Measurements from ENCODE around the gene TRIM7.

DNA sequence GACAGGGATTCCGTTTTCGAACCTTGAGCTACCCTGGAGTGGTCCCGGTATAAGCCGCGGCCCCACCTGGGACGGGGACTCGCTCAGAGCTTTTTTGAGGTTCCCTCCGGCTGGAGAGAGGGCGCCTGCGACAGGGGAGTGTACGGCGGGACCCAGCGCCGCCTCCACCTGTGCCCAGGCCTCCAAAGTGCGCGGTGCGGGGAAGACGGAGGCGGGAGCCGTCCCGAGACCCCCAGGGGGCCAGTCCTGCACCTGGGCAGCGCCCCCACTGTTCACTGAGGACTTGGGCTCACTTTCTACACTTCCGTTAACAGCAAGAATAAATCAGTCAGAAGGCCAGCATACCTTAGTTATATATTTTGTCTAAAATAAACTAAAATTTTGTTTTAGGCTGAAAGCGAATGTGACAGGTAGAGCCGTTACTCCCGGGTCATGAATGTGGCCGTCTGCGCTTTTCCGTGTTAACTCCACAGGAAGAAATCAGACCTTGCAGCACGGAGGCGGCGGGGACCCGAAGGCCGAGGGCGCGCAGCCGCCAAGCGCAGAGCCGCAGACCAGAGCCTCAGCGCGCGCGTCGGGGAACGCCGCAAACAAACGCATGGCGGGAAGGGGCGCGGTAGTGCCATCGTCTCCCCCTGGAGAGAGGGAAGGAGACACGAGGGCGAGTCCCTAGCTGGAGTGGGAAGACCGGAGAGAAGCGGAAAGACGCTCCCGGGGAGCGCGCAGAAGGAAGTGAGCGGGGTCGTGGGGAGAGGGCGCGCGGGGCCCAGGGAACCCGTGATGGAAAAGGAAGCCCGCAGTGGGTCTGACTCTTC lies 14.1 kb downstream of the TRIM7 start:
- TF ChIP-seq, protein P1, sequence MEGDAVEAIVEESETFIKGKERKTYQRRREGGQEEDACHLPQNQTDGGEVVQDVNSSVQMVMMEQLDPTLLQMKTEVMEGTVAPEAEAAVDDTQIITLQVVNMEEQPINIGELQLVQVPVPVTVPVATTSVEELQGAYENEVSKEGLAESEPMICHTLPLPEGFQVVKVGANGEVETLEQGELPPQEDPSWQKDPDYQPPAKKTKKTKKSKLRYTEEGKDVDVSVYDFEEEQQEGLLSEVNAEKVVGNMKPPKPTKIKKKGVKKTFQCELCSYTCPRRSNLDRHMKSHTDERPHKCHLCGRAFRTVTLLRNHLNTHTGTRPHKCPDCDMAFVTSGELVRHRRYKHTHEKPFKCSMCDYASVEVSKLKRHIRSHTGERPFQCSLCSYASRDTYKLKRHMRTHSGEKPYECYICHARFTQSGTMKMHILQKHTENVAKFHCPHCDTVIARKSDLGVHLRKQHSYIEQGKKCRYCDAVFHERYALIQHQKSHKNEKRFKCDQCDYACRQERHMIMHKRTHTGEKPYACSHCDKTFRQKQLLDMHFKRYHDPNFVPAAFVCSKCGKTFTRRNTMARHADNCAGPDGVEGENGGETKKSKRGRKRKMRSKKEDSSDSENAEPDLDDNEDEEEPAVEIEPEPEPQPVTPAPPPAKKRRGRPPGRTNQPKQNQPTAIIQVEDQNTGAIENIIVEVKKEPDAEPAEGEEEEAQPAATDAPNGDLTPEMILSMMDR (IDR thresholded peaks at IDR 0.05; ENCODE audit: low read depth, low read length, poor library complexity, severe bottlenecking), result peak; percentile 67
- no peak for TF ChIP-seq EZH2phosphoT487 (IDR thresholded peaks at IDR 0.05; ENCODE audit: borderline replicate concordance, low read length)
